GM10248 (cell line): ENCODE results near the gene TAS1R3.

Experiments
- CTCF ChIA-PET: fragments of 300-600 bp; sonication (Branson Sonifier 250); formaldehyde crosslinking; extraction: SDS; loops from one replicate; lab custom pipeline; 2021; ENCODE audit warnings: antibody characterized with exemption; lab: Yijun Ruan, JAX
- POLR2A ChIA-PET: fragments of 350-650 bp; sonication (Branson Sonifier 250); formaldehyde crosslinking; extraction: SDS; loops from one replicate; lab custom pipeline; 2020; ENCODE audit warnings: antibody characterized with exemption; lab: Yijun Ruan, JAX
- DNase-seq: peaks from one replicate; pipeline ENCODE4 v3.0.0; 2012; ENCODE audit errors: extremely low spot score
- CTCF ChIP-seq: IDR thresholded peaks from 2 replicates; pipeline ENCODE4 v1.5.1; 2012; ENCODE audit warnings: mild to moderate bottlenecking, low read depth; ENCODE audit errors: extremely low read depth, missing control alignments, control extremely low read depth

TAS1R3 gene

GRCh38 chr1:1347026-1347595, 16.0 kb downstream of the TAS1R3 start:
- no peak for DNase-seq
- TF ChIP-seq CTCF, result no peak
- ChIA-PET POLR2A (no interaction called here), CTCF (interaction anchor here (1.4 to 1.5 kb wide), 2 partner anchors 22 to 225 kb away, joined by 4 to 5 read pairs; no protein-coding TSS in a partner anchor)

GRCh38 chr1:1347663-1348419, 16.8 kb downstream of the TAS1R3 start:
- TF ChIP-seq CTCF, result no peak
- DNase-seq, result no peak
- CTCF ChIA-PET, result interaction anchor here (0.9 to 1.5 kb wide), 7 partner anchors 10 to 226 kb away, joined by 3 to 13 read pairs (median 4); no protein-coding TSS in a partner anchor
- POLR2A ChIA-PET, result no interaction called here

GRCh38 chr1:1348420-1349255, 17.6 kb downstream of the TAS1R3 start:
- DNase-seq, result no peak
- POLR2A ChIA-PET, result no interaction called here
- CTCF ChIA-PET, result interaction anchor here (0.9 to 1.5 kb wide), 7 partner anchors 11 to 227 kb away, joined by 3 to 13 read pairs (median 4); no protein-coding TSS in a partner anchor
- TF ChIP-seq CTCF, result no peak

- POLR2A ChIA-PET, result no interaction called here
- peak; percentile 64 for TF ChIP-seq CTCF
- peak; percentile 93 for DNase-seq
- CTCF ChIA-PET, result no interaction called here
Observed at GRCh38 chr1:1349256-1350012, 18.4 kb downstream of the TAS1R3 start, which contains the start of gene DVL1. TSS of gene DVL1 (minus strand) at chr1:1349418. CDS start at chr1:1349065, 353 bp downstream.

GRCh38 chr1:1351511-1352427, 20.7 kb downstream of the TAS1R3 start:
- ChIA-PET CTCF (interaction anchor here (1.2 to 3.1 kb wide), 4 partner anchors 19 to 280 kb away, joined by 3 to 29 read pairs (median 4); no protein-coding TSS in a partner anchor), POLR2A (no interaction called here)
- no peak for DNase-seq
- TF ChIP-seq CTCF, result no peak
